HepG2 (cell line): ENCODE measurements around the gene IFI35. TPM values are rescaled to one million over a fixed set of nuclear protein-coding genes. Genes with fewer than 3 reads are reported as not detected.

Source experiments
- CBX2 ChIP-seq, 2 experiments: fragments of 200-600 bp in 1 of 2; sonication (generic); formaldehyde crosslinking in 1 of 2; IDR thresholded peaks; 2 replicates each; pipeline versions ENCODE4 v1.7.0 to v1.8.1; 2018 to 2022; ENCODE audit warnings: low read depth in 2 of 2, low read length in 1 of 2, mild to moderate bottlenecking in 1 of 2, missing genetic modification reagents in 1 of 2
- HOXD1 ChIP-seq: sonication (generic); formaldehyde crosslinking; IDR thresholded peaks from 2 replicates; pipeline ENCODE4 v1.5.0; 2020; ENCODE audit warnings: missing genetic modification reagents
- MED1 ChIP-seq: sonication (generic); formaldehyde crosslinking; IDR thresholded peaks from 2 replicates; pipeline ENCODE4 v1.4.0; 2020; ENCODE audit warnings: missing genetic modification reagents
- NCOA1 ChIP-seq: sonication (generic); formaldehyde crosslinking; IDR thresholded peaks from 2 replicates; pipeline ENCODE4 v1.9.0; 2021; ENCODE audit warnings: missing genetic modification reagents
- PCBP1 ChIP-seq: fragments of 200-400 bp; formaldehyde crosslinking; IDR thresholded peaks from 2 replicates; pipeline ENCODE4 v1.6.1; 2017; ENCODE audit warnings: mild to moderate bottlenecking, low read depth, low read length, borderline replicate concordance
- POLR2A ChIP-seq, 2 experiments: IDR thresholded peaks; 2 replicates each; pipeline ENCODE4 v1.6.1; 2011; ENCODE audit warnings: low read depth in 2 of 2, low read length in 2 of 2, mild to moderate bottlenecking in 1 of 2, moderate library complexity in 1 of 2; ENCODE audit not compliant: insufficient read depth in 1 of 2
- RCOR2 ChIP-seq: IDR thresholded peaks from 2 replicates; pipeline ENCODE4 v1.6.1; 2016; ENCODE audit warnings: missing biosample characterization, missing genetic modification reagents
- SP1 ChIP-seq, 2 experiments: fragments of 450-650 bp in 1 of 2; sonication (generic) in 1 of 2; formaldehyde crosslinking in 1 of 2; IDR thresholded peaks; 2 replicates each; pipeline versions ENCODE4 v1.4.0 to v1.6.1; 2016 to 2020; ENCODE audit warnings: missing genetic modification reagents in 1 of 2
- TBX2 ChIP-seq: sonication (generic); formaldehyde crosslinking; IDR thresholded peaks from 2 replicates; pipeline ENCODE4 v1.5.0; 2020; ENCODE audit warnings: missing genetic modification reagents, mild to moderate bottlenecking, borderline replicate concordance
- TEAD3 ChIP-seq: optimal IDR thresholded peaks from 2 replicates; pipeline ENCODE3; 2016; ENCODE audit warnings: borderline replicate concordance
- ZBTB7A ChIP-seq: sonication (generic); formaldehyde crosslinking; IDR thresholded peaks from 2 replicates; pipeline ENCODE4 v1.8.0; 2022; ENCODE audit warnings: mild to moderate bottlenecking, missing genetic modification reagents
- ZFAT ChIP-seq: sonication (generic); formaldehyde crosslinking; conservative IDR thresholded peaks from 2 replicates; pipeline ENCODE4 v1.8.1; 2023; ENCODE audit warnings: missing genetic modification reagents, inconsistent platforms
- ZFP37 ChIP-seq: sonication (generic); formaldehyde crosslinking; IDR thresholded peaks from 2 replicates; pipeline ENCODE4 v1.4.0; 2020; ENCODE audit warnings: missing genetic modification reagents, borderline replicate concordance
- ZNF253 ChIP-seq: sonication (generic); formaldehyde crosslinking; IDR thresholded peaks from 2 replicates; pipeline ENCODE4 v1.8.0; 2022; ENCODE audit warnings: mild to moderate bottlenecking, missing genetic modification reagents, borderline replicate concordance
- ZNF282 ChIP-seq: fragments of 450-650 bp; IDR thresholded peaks from 2 replicates; pipeline ENCODE4 v1.6.1; 2018; ENCODE audit not compliant: partially characterized antibody
- ZNF317 ChIP-seq: sonication (generic); formaldehyde crosslinking; IDR thresholded peaks from 2 replicates; pipeline ENCODE4 v1.5.0; 2020; ENCODE audit warnings: mild to moderate bottlenecking, missing genetic modification reagents
- ZNF737 ChIP-seq: sonication (generic); formaldehyde crosslinking; IDR thresholded peaks from 2 replicates; pipeline ENCODE4 v1.5.0; 2020; ENCODE audit warnings: missing genetic modification reagents, mild to moderate bottlenecking, borderline replicate concordance
- ZNF75D ChIP-seq: sonication (generic); formaldehyde crosslinking; IDR thresholded peaks from 2 replicates; pipeline ENCODE4 v1.8.1; 2023; ENCODE audit warnings: missing genetic modification reagents, mild to moderate bottlenecking, borderline replicate concordance
- polyA plus RNA-seq, 8 experiments: library from polyadenylated mRNA; depleted of rRNA in 3 of 8; stranded (reverse) in 7 of 8; unstranded in 1 of 8; fragments of >200 nt; fragmentation: Illumina TruSeq in 4 of 8; extraction: Trizol in 4 of 8; gene quantifications; 2 replicates each; pipeline versions ENCODE4 v1.2.1 to v1.2.3, GENCODE V29; 2011 to 2016; ENCODE audit warnings: low read depth in 4 of 8, missing spikeins in 1 of 8, mixed read lengths in 1 of 8; ENCODE audit not compliant: insufficient read depth in 1 of 8
- total RNA-seq, 5 experiments: library from RNA; depleted of rRNA; stranded (reverse); fragments of >200 nt; fragmentation: Illumina TruSeq; extraction: Trizol; gene quantifications; 2 replicates each; pipeline ENCODE4 v1.2.3, GENCODE V29; 2016; ENCODE audit warnings: low read depth in 1 of 5
- TF ChIP-seq, protein P1 (sequence below): sonication (generic); formaldehyde crosslinking; IDR thresholded peaks from 2 replicates; pipeline ENCODE4 v1.4.0; 2020; ENCODE audit warnings: missing genetic modification reagents
- TF ChIP-seq, protein P2 (sequence below): sonication (generic); formaldehyde crosslinking; IDR thresholded peaks from 2 replicates; pipeline ENCODE4 v1.4.0; 2020; ENCODE audit warnings: missing genetic modification reagents
- TF ChIP-seq, protein P3 (sequence below): IDR thresholded peaks from 2 replicates; pipeline ENCODE4 v1.6.1; 2016; ENCODE audit warnings: low read depth
- TF ChIP-seq, protein P4 (sequence below): sonication (generic); formaldehyde crosslinking; conservative IDR thresholded peaks from 2 replicates; pipeline ENCODE4 v1.4.0; 2020; ENCODE audit warnings: mild to moderate bottlenecking, missing genetic modification reagents, moderate library complexity

IFI35 gene
- total and polyA plus RNA-seq, 2 of the 13 experiments (the other 11 are each of a cell fraction or from before 2014, with no cell fraction given) = 28.9 to 38.1 TPM

DNA sequence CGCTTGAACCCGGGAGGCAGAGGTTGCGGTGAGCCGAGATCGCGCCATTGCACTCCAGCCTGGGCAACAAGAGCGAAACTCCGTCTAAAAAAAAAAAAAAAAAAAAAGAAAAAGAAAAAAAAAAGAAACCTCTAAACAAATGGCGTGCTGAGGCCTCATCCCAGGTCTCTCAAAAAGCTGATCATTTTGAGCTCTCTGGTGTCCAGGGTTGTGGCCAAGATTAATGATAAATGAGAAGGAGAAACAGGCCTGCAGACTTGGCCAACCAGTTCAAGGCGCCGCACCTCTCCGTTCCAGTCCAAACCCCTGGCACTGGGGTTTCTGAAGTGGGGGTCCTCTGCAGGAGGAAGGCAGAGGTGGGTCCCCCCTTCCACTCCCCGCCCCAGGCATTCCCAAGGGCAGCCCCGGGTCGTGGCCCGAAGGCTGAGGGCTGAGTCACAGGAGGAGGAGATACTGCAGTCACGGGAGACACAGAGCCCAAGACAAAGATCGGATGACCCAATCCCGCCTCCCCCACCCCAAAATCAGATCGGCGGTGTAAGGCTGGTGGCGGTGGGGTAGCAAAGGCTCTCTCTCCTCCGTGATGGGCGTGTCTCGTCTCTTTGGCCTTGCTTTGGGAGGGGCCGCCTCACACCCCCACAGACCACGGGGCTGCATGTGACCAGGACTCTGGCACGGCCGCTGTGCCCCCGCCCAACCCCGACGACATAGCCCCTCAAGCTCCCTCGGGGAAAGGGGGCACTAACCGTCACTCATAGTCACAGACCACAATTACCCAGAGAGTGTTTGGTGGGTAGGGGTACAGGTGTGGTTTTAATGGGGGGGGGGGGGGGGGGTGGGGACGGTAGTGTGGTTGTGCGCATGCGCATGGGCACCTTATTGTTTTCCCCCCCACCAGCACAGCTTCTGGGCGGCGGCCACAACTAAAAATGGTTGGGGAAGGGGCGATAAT lies 14.5 kb downstream of the IFI35 start (continued):
- TF ChIP-seq PCBP1 (peak; percentile 31; the same call in 1 of the 2 replicates), ZFAT (0 out of 2 replicates have a peak, but pooled peaks have one; percentile 11), ZBTB7A (CRISPR knock-in tag) (peak; percentile 46; the same call in 1 of the 2 replicates), ZNF317 (CRISPR knock-in tag) (0 out of 2 replicates have a peak, but pooled peaks have one; percentile 25), TEAD3 (peak; percentile 74), RCOR2 (CRISPR knock-in tag) (no peak), ZNF282 (no peak), TBX2 (CRISPR knock-in tag) (peak; percentile 57; the same call in 1 of the 2 replicates), ZNF253 (CRISPR knock-in tag) (0 out of 2 replicates have a peak, but pooled peaks have one; percentile 8), ZNF737 (CRISPR knock-in tag) (0 out of 2 replicates have a peak, but pooled peaks have one; percentile 48), MED1 (CRISPR knock-in tag) (peak; percentile 6; the same call in 1 of the 2 replicates), NCOA1 (CRISPR knock-in tag) (peak; percentile 82; the same call in 1 of the 2 replicates), SP1 (IDR thresholded peaks at IDR 0.05) (no peak), SP1 (CRISPR knock-in tag; IDR thresholded peaks at IDR 0.05) (peak; percentile 29; the same call in 1 of the 2 replicates), POLR2A (IDR thresholded peaks at IDR 0.05; ENCODE audit: insufficient read depth in 1 of 2, low read depth in 2 of 2, low read length in 2 of 2) (peak; percentile 47 to 53; a peak in 3 of 4 replicates), ZFP37 (CRISPR knock-in tag) (peak; percentile 23; the same call in 1 of the 2 replicates), HOXD1 (CRISPR knock-in tag) (no peak), CBX2 (IDR thresholded peaks at IDR 0.05; ENCODE audit: low read depth, low read length) (no peak), CBX2 (CRISPR knock-in tag; IDR thresholded peaks at IDR 0.05; ENCODE audit: low read depth) (no peak; the same call in 1 of the 2 replicates), ZNF75D (CRISPR knock-in tag) (no peak)
- TF ChIP-seq, protein P1, sequence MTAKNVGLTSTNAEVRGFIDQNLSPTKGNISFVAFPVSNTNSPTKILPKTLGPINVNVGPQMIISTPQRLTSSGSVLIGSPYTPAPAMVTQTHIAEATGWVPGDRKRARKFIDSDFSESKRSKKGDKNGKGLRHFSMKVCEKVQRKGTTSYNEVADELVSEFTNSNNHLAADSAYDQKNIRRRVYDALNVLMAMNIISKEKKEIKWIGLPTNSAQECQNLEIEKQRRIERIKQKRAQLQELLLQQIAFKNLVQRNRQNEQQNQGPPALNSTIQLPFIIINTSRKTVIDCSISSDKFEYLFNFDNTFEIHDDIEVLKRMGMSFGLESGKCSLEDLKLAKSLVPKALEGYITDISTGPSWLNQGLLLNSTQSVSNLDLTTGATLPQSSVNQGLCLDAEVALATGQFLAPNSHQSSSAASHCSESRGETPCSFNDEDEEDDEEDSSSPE (CRISPR knock-in tag) = peak; percentile 12; the same call in 1 of the 2 replicates
- TF ChIP-seq, protein P2, sequence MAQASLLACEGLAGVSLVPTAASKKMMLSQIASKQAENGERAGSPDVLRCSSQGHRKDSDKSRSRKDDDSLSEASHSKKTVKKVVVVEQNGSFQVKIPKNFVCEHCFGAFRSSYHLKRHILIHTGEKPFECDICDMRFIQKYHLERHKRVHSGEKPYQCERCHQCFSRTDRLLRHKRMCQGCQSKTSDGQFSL (CRISPR knock-in tag) = peak; percentile 93
- TF ChIP-seq, protein P3, sequence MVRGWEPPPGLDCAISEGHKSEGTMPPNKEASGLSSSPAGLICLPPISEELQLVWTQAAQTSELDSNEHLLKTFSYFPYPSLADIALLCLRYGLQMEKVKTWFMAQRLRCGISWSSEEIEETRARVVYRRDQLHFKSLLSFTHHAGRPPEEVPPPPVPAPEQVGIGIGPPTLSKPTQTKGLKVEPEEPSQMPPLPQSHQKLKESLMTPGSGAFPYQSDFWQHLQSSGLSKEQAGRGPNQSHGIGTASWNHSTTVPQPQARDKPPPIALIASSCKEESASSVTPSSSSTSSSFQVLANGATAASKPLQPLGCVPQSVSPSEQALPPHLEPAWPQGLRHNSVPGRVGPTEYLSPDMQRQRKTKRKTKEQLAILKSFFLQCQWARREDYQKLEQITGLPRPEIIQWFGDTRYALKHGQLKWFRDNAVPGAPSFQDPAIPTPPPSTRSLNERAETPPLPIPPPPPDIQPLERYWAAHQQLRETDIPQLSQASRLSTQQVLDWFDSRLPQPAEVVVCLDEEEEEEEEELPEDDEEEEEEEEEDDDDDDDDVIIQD = peak; percentile 54; the same call in 1 of the 2 replicates
- TF ChIP-seq, protein P4, sequence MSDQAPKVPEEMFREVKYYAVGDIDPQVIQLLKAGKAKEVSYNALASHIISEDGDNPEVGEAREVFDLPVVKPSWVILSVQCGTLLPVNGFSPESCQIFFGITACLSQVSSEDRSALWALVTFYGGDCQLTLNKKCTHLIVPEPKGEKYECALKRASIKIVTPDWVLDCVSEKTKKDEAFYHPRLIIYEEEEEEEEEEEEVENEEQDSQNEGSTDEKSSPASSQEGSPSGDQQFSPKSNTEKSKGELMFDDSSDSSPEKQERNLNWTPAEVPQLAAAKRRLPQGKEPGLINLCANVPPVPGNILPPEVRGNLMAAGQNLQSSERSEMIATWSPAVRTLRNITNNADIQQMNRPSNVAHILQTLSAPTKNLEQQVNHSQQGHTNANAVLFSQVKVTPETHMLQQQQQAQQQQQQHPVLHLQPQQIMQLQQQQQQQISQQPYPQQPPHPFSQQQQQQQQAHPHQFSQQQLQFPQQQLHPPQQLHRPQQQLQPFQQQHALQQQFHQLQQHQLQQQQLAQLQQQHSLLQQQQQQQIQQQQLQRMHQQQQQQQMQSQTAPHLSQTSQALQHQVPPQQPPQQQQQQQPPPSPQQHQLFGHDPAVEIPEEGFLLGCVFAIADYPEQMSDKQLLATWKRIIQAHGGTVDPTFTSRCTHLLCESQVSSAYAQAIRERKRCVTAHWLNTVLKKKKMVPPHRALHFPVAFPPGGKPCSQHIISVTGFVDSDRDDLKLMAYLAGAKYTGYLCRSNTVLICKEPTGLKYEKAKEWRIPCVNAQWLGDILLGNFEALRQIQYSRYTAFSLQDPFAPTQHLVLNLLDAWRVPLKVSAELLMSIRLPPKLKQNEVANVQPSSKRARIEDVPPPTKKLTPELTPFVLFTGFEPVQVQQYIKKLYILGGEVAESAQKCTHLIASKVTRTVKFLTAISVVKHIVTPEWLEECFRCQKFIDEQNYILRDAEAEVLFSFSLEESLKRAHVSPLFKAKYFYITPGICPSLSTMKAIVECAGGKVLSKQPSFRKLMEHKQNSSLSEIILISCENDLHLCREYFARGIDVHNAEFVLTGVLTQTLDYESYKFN (CRISPR knock-in tag) = peak; percentile 6; the same call in 1 of the 2 replicates
